ENCODE results near the gene GPR160.

DNA sequence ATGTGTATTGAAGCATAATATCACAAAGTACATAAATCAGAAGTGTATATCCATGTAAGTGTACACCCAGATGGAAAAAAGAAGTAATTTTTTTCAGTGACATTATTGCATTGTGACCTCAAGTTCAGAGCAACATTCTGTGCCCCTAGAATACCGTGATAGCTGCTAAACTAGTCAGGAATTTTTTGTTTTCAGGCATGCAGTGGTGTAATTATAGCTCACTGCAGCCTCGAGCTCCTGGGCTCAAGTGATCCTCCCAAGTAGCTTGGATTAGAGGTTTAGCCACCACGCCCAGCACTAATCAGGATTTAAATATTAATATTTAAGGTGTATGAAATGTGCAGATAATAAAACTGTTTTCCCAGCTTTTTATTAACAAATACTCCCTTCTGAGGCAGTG lies 45.6 kb upstream of the GPR160 start:
- TF ChIP-seq, protein P1, sequence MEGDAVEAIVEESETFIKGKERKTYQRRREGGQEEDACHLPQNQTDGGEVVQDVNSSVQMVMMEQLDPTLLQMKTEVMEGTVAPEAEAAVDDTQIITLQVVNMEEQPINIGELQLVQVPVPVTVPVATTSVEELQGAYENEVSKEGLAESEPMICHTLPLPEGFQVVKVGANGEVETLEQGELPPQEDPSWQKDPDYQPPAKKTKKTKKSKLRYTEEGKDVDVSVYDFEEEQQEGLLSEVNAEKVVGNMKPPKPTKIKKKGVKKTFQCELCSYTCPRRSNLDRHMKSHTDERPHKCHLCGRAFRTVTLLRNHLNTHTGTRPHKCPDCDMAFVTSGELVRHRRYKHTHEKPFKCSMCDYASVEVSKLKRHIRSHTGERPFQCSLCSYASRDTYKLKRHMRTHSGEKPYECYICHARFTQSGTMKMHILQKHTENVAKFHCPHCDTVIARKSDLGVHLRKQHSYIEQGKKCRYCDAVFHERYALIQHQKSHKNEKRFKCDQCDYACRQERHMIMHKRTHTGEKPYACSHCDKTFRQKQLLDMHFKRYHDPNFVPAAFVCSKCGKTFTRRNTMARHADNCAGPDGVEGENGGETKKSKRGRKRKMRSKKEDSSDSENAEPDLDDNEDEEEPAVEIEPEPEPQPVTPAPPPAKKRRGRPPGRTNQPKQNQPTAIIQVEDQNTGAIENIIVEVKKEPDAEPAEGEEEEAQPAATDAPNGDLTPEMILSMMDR (conservative IDR thresholded peaks at IDR 0.05 in 1 of 2, IDR thresholded peaks at IDR 0.05 in 1 of 2; ENCODE audit: low read depth in 1 of 2, low read length in 2 of 2): no peak
- no peak for TF ChIP-seq EZH2 (IDR thresholded peaks at IDR 0.05; ENCODE audit: low read length, missing control alignments)
